ENCODE measurements around the gene PCDH9.

Gene PCDH9

DNA sequence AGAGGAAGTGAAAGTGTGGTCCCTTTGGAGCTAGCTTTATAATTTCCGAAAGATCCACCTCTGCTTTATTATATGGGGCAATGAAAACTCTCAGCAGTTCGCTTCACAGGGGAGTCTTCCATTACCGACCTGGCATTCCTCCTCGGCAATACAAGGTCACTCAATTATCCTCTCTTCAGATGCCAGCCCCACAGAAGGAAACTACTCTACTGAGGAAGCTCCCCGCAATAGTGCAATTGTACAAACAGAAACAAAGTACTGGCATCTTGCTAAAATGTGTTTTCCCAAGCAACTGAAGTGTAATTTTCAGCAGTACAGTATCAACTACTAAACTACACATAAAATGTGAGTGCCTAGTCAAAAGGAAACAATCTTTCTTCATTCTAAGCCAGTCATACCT lies 702.0 kb downstream of the PCDH9 start:
- H3K4me3 ChIP-seq (ENCODE audit: low read depth, low read length): no peak overlapping the region
- no peak for DNase-seq (ENCODE audit: low read depth)
- no peak for TF ChIP-seq POLR2A (IDR thresholded peaks at IDR 0.05; ENCODE audit: extremely low read depth, insufficient read length)
- TF ChIP-seq, protein P1, sequence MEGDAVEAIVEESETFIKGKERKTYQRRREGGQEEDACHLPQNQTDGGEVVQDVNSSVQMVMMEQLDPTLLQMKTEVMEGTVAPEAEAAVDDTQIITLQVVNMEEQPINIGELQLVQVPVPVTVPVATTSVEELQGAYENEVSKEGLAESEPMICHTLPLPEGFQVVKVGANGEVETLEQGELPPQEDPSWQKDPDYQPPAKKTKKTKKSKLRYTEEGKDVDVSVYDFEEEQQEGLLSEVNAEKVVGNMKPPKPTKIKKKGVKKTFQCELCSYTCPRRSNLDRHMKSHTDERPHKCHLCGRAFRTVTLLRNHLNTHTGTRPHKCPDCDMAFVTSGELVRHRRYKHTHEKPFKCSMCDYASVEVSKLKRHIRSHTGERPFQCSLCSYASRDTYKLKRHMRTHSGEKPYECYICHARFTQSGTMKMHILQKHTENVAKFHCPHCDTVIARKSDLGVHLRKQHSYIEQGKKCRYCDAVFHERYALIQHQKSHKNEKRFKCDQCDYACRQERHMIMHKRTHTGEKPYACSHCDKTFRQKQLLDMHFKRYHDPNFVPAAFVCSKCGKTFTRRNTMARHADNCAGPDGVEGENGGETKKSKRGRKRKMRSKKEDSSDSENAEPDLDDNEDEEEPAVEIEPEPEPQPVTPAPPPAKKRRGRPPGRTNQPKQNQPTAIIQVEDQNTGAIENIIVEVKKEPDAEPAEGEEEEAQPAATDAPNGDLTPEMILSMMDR (IDR thresholded peaks at IDR 0.05; ENCODE audit: low read depth, low read length): no peak
- no peak for TF ChIP-seq MYC (IDR thresholded peaks at IDR 0.05; ENCODE audit: low read depth, low read length)
- TF ChIP-seq, protein P2, sequence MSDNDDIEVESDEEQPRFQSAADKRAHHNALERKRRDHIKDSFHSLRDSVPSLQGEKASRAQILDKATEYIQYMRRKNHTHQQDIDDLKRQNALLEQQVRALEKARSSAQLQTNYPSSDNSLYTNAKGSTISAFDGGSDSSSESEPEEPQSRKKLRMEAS (IDR thresholded peaks at IDR 0.05; ENCODE audit: low read depth, low read length): no peak

DNA sequence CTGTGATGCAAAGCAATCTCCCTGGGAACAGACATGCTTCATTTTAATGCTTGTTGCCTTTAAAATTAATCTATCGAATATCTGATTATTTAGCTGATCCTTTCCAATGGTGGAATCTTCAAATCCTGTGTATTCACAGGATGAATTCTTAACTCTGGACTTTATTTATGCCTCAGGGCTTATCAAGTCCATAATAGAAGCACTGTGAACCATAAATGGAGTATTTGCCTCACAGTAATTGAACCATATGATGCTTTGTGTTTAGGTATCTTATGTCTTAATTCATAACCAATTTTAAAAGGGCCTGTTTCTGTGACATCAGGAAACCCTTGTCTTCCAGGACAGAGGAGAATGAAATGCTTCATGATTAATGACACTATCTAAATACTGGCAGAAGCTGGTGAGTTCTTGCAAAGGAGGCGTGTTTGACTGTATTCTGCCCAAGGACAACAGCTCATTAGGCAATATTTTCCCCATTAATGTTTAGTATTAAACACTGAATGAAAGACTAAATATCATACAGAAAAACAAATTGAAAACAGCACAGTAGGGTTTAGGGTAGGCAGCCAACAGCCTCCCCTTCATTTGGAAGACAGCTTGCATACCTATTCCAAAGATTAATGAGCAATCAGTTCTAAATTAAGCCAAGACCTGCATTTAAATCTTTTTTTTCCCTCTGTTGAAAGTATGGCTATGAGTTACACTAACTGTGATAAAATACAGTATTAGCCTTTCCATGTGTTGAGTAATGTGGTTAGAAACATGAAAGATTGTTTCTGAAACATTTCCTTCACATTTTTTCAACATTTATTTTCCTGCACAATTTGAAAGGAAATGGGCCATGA lies 709.4 kb downstream of the PCDH9 start:
- no peak for DNase-seq (ENCODE audit: low read depth)
- TF ChIP-seq, protein P2 (IDR thresholded peaks at IDR 0.05; ENCODE audit: low read depth, low read length): no peak
- TF ChIP-seq, protein P1 (IDR thresholded peaks at IDR 0.05; ENCODE audit: low read depth, low read length): no peak
- TF ChIP-seq POLR2A (IDR thresholded peaks at IDR 0.05; ENCODE audit: extremely low read depth, insufficient read length) (no peak), MYC (IDR thresholded peaks at IDR 0.05; ENCODE audit: low read depth, low read length) (no peak)
- H3K4me3 ChIP-seq (ENCODE audit: low read depth, low read length): no peak overlapping the region

DNA sequence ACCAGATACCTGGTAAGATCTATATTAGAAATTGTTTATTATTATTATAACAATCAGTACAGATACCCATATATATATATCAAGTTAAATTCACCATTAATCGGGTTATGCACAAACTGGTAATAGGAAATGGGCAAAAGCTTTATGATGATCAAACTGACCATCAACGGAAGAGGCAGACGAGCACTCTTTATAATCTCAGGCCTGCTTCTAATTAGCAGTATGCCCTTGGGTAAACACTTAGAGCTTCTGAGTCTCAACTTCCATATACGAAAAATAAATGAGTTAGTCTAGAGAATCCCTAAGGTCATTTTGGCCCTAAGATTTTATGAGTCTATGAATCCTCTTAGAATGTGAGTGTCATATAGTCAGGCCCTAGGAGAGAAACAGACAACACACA lies 710.9 kb downstream of the PCDH9 start:
- no peak for DNase-seq (ENCODE audit: low read depth)
- no peak overlapping the region for H3K4me3 ChIP-seq (ENCODE audit: low read depth, low read length)
- TF ChIP-seq POLR2A (IDR thresholded peaks at IDR 0.05; ENCODE audit: extremely low read depth, insufficient read length): no peak

DNA sequence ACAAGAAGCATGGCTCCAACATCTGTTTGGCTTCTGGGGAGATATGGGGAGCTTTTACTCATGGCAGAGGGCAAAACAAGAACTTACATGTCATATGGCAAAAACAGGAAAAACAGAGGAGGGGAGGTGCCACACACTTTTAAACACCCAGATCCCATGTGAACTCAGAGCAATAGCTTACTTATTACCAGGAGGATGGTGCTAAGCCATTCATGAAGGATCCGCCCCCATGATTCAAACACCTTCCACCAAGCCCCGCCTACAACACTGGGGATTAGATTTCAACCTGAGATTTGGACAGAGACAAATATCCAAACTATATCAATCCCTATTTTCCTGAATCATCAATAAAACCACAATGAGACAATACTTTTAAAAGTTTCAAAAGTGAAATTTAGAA lies 712.1 kb downstream of the PCDH9 start:
- DNase-seq (ENCODE audit: low read depth): no peak
- TF ChIP-seq, protein P2 (IDR thresholded peaks at IDR 0.05; ENCODE audit: low read depth, low read length): no peak
- TF ChIP-seq POLR2A (IDR thresholded peaks at IDR 0.05; ENCODE audit: extremely low read depth, insufficient read length) (no peak), MYC (IDR thresholded peaks at IDR 0.05; ENCODE audit: low read depth, low read length) (no peak)
- TF ChIP-seq, protein P1 (IDR thresholded peaks at IDR 0.05; ENCODE audit: low read depth, low read length): no peak
- no peak overlapping the region for H3K4me3 ChIP-seq (ENCODE audit: low read depth, low read length)

DNA sequence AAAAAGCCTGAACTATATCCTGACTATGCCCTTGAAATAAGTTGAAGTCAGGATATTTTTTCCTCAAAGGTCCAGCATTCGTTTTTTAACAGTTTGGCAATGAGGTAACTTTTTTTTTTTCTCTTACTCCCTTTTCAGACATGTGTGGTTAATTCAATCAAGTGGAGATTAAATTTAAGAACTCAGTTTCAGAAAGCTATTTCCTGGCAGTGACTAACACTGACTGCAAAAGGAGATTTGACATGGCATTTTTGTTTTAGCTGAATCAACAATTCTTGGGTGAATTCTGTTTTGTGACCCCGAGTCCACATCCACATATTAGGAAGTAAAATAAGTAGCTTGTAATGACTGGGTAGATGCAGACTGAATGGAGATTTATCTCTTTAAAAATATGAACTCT lies 716.4 kb downstream of the PCDH9 start:
- TF ChIP-seq POLR2A (IDR thresholded peaks at IDR 0.05; ENCODE audit: extremely low read depth, insufficient read length) (no peak), MYC (IDR thresholded peaks at IDR 0.05; ENCODE audit: low read depth, low read length) (no peak)
- TF ChIP-seq, protein P2 (IDR thresholded peaks at IDR 0.05; ENCODE audit: low read depth, low read length): no peak
- TF ChIP-seq, protein P1 (IDR thresholded peaks at IDR 0.05; ENCODE audit: low read depth, low read length): no peak
- no peak for DNase-seq (ENCODE audit: low read depth)

GRCh38 chr13:66509175-66509574 lies 721.0 kb downstream of the PCDH9 start:
- no peak overlapping the region for H3K4me3 ChIP-seq (ENCODE audit: low read depth, low read length)
- DNase-seq (ENCODE audit: low read depth): no peak
- TF ChIP-seq, protein P1 (IDR thresholded peaks at IDR 0.05; ENCODE audit: low read depth, low read length): no peak
- TF ChIP-seq, protein P2 (IDR thresholded peaks at IDR 0.05; ENCODE audit: low read depth, low read length): no peak
- TF ChIP-seq POLR2A (IDR thresholded peaks at IDR 0.05; ENCODE audit: extremely low read depth, insufficient read length) (no peak), MYC (IDR thresholded peaks at IDR 0.05; ENCODE audit: low read depth, low read length) (no peak)

More for the DNA sequence above, 716.4 kb downstream of the PCDH9 start:
- no peak overlapping the region for H3K4me3 ChIP-seq (ENCODE audit: low read depth, low read length)
